IMR-90 (cell line): ENCODE measurements around the gene ALDOB. TPM values are rescaled to one million over a fixed set of nuclear protein-coding genes. Genes with fewer than 3 reads are reported as not detected.

Experiments used
- ATAC-seq: fragments of 200-7000 bp; cut with Tn5 transposase; 2 replicates; pipeline ENCODE4 v1.9.1; 2020; ENCODE audit warnings: low read depth, mild to moderate bottlenecking, moderate library complexity
- BruUV-seq: library from RNA; stranded (reverse); fragments of 400-500 nt; replicated peaks from 2 replicates; lab custom pipeline; 2021; lab: Mats Ljungman, UMichigan
- CTCF ChIA-PET: fragments of 300-600 bp; formaldehyde crosslinking; extraction: SDS; loops from one replicate; lab custom pipeline; 2021; ENCODE audit warnings: antibody characterized with exemption; lab: Yijun Ruan, JAX
- POLR2A ChIA-PET: fragments of 300-600 bp; sonication (Branson Sonifier 250); formaldehyde crosslinking; loops from one replicate; lab custom pipeline; 2022; ENCODE audit warnings: antibody characterized with exemption; ENCODE audit not compliant: unreplicated experiment; lab: Charles Lee
- DNase-seq: peaks from one replicate; pipeline ENCODE4 v3.0.0; 2013
- H2AFZ ChIP-seq: replicated peaks from 2 replicates; pipeline ENCODE3; 2013; ENCODE audit warnings: low read length, mild to moderate bottlenecking; ENCODE audit not compliant: poor library complexity
- H2AK5ac ChIP-seq: 2 replicates; pipeline ENCODE4 v1.6.1; 2013; ENCODE audit warnings: low read depth, low read length, inconsistent platforms
- H2AK9ac ChIP-seq: replicated peaks from 2 replicates; pipeline ENCODE3; 2013; ENCODE audit warnings: mild to moderate bottlenecking, low read depth, low read length, moderate library complexity; ENCODE audit not compliant: poor library complexity
- H2BK120ac ChIP-seq: 2 replicates; pipeline ENCODE4 v1.6.1; 2013; ENCODE audit warnings: low read depth, low read length, inconsistent platforms
- H2BK15ac ChIP-seq: 3 replicates; pipeline ENCODE4 v1.6.1; 2013; ENCODE audit warnings: low read depth, low read length, inconsistent platforms
- H2BK20ac ChIP-seq: 2 replicates; pipeline ENCODE4 v1.6.1; 2013; ENCODE audit warnings: low read depth, mild to moderate bottlenecking, inconsistent platforms, low read length, moderate library complexity
- H2BK5ac ChIP-seq: 2 replicates; pipeline ENCODE4 v1.6.1; 2013; ENCODE audit warnings: mild to moderate bottlenecking, low read depth, low read length, inconsistent platforms; ENCODE audit not compliant: poor library complexity, severe bottlenecking
- H3K14ac ChIP-seq: replicated peaks from 2 replicates; pipeline ENCODE4 v1.6.1; 2013; ENCODE audit warnings: low read depth, low read length, inconsistent platforms
- H3K18ac ChIP-seq: 2 replicates; pipeline ENCODE4 v1.6.1; 2013; ENCODE audit warnings: low read depth, low read length, control low read depth
- H3K23ac ChIP-seq: 2 replicates; pipeline ENCODE4 v1.6.1; 2013; ENCODE audit warnings: low read depth, low read length, inconsistent platforms
- H3K27ac ChIP-seq: 2 replicates; pipeline ENCODE4 v1.5.1; 2013; ENCODE audit warnings: mild to moderate bottlenecking, control low read depth, low read length; ENCODE audit not compliant: insufficient read depth
- H3K27me3 ChIP-seq: 2 replicates; pipeline ENCODE4 v1.6.1; 2013; ENCODE audit warnings: low read length; ENCODE audit not compliant: control insufficient read depth, insufficient read depth
- H3K36me3 ChIP-seq: 2 replicates; pipeline ENCODE4 v1.6.1; 2013; ENCODE audit warnings: low read length, mixed read lengths; ENCODE audit not compliant: control insufficient read depth, insufficient read depth
- H3K4ac ChIP-seq: 2 replicates; pipeline ENCODE4 v1.6.1; 2013; ENCODE audit warnings: low read depth, low read length, inconsistent platforms
- H3K4me1 ChIP-seq: 2 replicates; pipeline ENCODE4 v1.6.1; 2013; ENCODE audit warnings: low read length, mixed read lengths; ENCODE audit not compliant: control insufficient read depth, insufficient read depth
- H3K4me2 ChIP-seq: 2 replicates; pipeline ENCODE4 v1.6.1; 2013; ENCODE audit warnings: low read depth, mild to moderate bottlenecking, control low read depth, low read length, moderate library complexity
- H3K4me3 ChIP-seq: 2 replicates; pipeline ENCODE4 v1.5.1; 2013; ENCODE audit warnings: low read depth, mild to moderate bottlenecking, control low read depth, low read length, moderate library complexity; ENCODE audit not compliant: insufficient read depth
- H3K56ac ChIP-seq: 2 replicates; pipeline ENCODE4 v1.6.1; 2013; ENCODE audit warnings: low read length, inconsistent platforms; ENCODE audit not compliant: insufficient read depth; ENCODE audit errors: extremely low read depth
- H3K79me1 ChIP-seq, 2 experiments: 2 replicates each; pipeline ENCODE4 v1.6.1; 2013; ENCODE audit warnings: low read length in 2 of 2, inconsistent platforms in 1 of 2, low read depth in 1 of 2
- H3K9ac ChIP-seq: 2 replicates; pipeline ENCODE4 v1.6.1; 2013; ENCODE audit warnings: low read depth, low read length, control low read depth
- H3K9me1 ChIP-seq: 2 replicates; pipeline ENCODE4 v1.6.1; 2013; ENCODE audit warnings: low read length, inconsistent platforms; ENCODE audit not compliant: insufficient read depth
- H3K9me3 ChIP-seq: 2 replicates; pipeline ENCODE4 v1.6.1; 2013; ENCODE audit warnings: low read length; ENCODE audit not compliant: control insufficient read depth, insufficient read depth
- H4K20me1 ChIP-seq: 2 replicates; pipeline ENCODE4 v1.6.1; 2013; ENCODE audit warnings: low read length, inconsistent platforms; ENCODE audit not compliant: insufficient read depth
- H4K5ac ChIP-seq: 2 replicates; pipeline ENCODE4 v1.6.1; 2013; ENCODE audit warnings: mild to moderate bottlenecking, low read depth, low read length, control low read depth
- H4K8ac ChIP-seq, 2 experiments: 2 replicates each; pipeline ENCODE4 v1.6.1; 2013; ENCODE audit warnings: low read depth in 2 of 2, low read length in 2 of 2, control low read depth in 1 of 2, inconsistent platforms in 1 of 2
- H4K91ac ChIP-seq: 2 replicates; pipeline ENCODE4 v1.6.1; 2013; ENCODE audit warnings: low read depth, low read length, inconsistent platforms; ENCODE audit not compliant: insufficient read depth
- CEBPB ChIP-seq: IDR thresholded peaks from 2 replicates; pipeline ENCODE4 v1.6.1; 2012; ENCODE audit warnings: low read depth, low read length, improper control_type of control experiment
- CTCF ChIP-seq: conservative IDR thresholded peaks from 2 replicates; pipeline ENCODE4 v1.5.1; 2012; ENCODE audit warnings: mild to moderate bottlenecking, low read depth, low read length, improper control_type of control experiment
- WGBS, 2 experiments: methylation state at CpG; one replicate each; pipeline versions ENCODE4 v1.1.5 to v1.1.7; 2013; ENCODE audit warnings: missing lambda C conversion rate in 2 of 2; ENCODE audit not compliant: insufficient read length in 1 of 2; ENCODE audit errors: extremely low coverage in 2 of 2; 5-methylcytosine and 5-hydroxymethylcytosine counted together
- dilution Hi-C: fragments of 300-500 bp; cut with HindIII; formaldehyde crosslinking; loops from one replicate; pipeline ENCODE4 v1.14.3; 2018; ENCODE audit warnings: low sequenced_read_pairs; ENCODE audit not compliant: unreplicated experiment
- in situ Hi-C: fragments of 300-500 bp; cut with MboI; formaldehyde crosslinking; loops from 3 replicates; pipeline ENCODE4 v1.14.3; 2019; ENCODE audit warnings: low sequenced_read_pairs, inconsistent platforms, mixed read lengths
- intact Hi-C: fragments of 100-400 bp; cut with micrococcal nuclease; formaldehyde crosslinking; loops from 2 replicates; pipeline ENCODE4 v1.10.0; 2022
- polyA plus RNA-seq, 3 experiments: library from polyadenylated mRNA; depleted of rRNA; stranded (reverse); fragments of >200 nt; gene quantifications; 2 replicates each; pipeline ENCODE4 v1.2.3, GENCODE V29; 2012; ENCODE audit warnings: low replicate concordance in 1 of 3
- total RNA-seq: library from RNA; depleted of rRNA; stranded (reverse); fragments of >200 nt; gene quantifications from 2 replicates; pipeline ENCODE4 v1.2.3, GENCODE V29; 2012

ALDOB gene
- total and polyA plus RNA-seq, 2 of the 4 experiments (the other 2 are of a cell fraction), result not detected

- no peak overlapping the region for H3K23ac ChIP-seq
- H3K14ac ChIP-seq, result no peak overlapping the region
- WGBS, 2 experiments, result no CpG with 5 or more reads among the region's 2 CpGs
- CTCF ChIA-PET, result interaction anchor here (0.6 to 2.5 kb wide), 8 partner anchors 9 to 661 kb away, joined by 3 to 5 read pairs (median 4); partner anchors contain the start of genes MRPL50 and ZNF189
- H3K27me3 ChIP-seq, result no peaks in the 10 kb centered on the region
- H3K4me2 ChIP-seq, result no peak overlapping the region
- no TSS peak for BruUV-seq
- H3K79me1 ChIP-seq, result peaks cover 9 to 12% of the 10 kb centered on the region in 2 experiments
- 0 out of 2 replicates have a peak, but pooled peaks cover 5% of the 10 kb centered on the region for H4K20me1 ChIP-seq
- POLR2A ChIA-PET, result no interaction called here
- TF ChIP-seq CEBPB, result no peak
- peak; percentile 17; the same call in 1 of the 2 replicates for TF ChIP-seq CTCF
- H2AK5ac ChIP-seq, result no peak overlapping the region
- H2AK9ac ChIP-seq, result no peak overlapping the region
- peaks cover 4% of the 10 kb centered on the region; the same call in 1 of the 2 replicates for H3K36me3 ChIP-seq
- H2BK120ac ChIP-seq, result no peak overlapping the region
- H4K8ac ChIP-seq, result no peak overlapping the region
- H3K4me3 ChIP-seq, result no peak overlapping the region
- H2BK15ac ChIP-seq, result no peak overlapping the region
- DNase-seq (no peak), ATAC-seq (no peak)
- peaks cover 3% of the 10 kb centered on the region; the same call in 1 of the 2 replicates for H3K9me3 ChIP-seq
- H4K5ac ChIP-seq, result no peak overlapping the region
- dilution Hi-C loops, result no loop called here
- H3K4ac ChIP-seq, result no peak overlapping the region
- H2BK20ac ChIP-seq, result no peak overlapping the region
- H3K9me1 ChIP-seq, result no peaks in the 10 kb centered on the region
- H3K27ac ChIP-seq, result no peak overlapping the region
- H2BK5ac ChIP-seq, result no peak overlapping the region
- in situ Hi-C loops, result no loop called here
- no peak overlapping the region for H3K18ac ChIP-seq
- no peak overlapping the region for H3K56ac ChIP-seq
- intact Hi-C loops, result no loop called here
- no peak overlapping the region for H3K9ac ChIP-seq
- H4K91ac ChIP-seq, result no peak overlapping the region
- H3K4me1 ChIP-seq, result no peaks in the 10 kb centered on the region
- H2AFZ ChIP-seq, result no peak overlapping the region
Measured at GRCh38 chr9:101388507-101388993, 47.0 kb downstream of the ALDOB start.
